ENCODE data around the gene YY1.

The YY1 gene

DNA sequence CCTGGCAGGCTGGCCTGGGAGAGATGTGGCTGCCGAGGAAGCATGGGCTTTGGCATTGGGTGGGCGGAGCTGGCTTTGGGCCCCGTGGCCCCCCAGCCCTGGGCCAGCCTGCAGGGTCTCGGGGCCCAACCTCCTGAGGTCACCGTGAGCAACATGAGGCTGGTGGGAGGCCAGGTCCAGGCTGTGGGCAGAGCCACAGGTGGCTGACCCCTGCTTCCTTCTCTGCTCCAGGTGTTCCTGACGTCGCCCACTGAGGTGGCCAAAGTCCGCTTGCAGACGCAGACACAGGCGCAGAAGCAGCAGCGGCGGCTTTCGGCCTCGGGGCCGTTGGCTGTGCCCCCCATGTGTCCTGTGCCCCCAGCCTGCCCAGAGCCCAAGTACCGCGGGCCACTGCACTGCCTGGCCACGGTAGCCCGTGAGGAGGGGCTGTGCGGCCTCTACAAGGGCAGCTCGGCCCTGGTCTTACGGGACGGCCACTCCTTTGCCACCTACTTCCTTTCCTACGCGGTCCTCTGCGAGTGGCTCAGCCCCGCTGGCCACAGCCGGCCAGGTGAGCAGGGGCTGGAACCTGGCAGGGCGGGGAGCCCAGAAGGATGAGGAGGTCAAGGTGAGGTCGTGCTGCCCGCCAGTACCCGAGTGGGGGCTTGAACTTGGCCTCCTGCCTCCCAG is 89.7 kb downstream of the YY1 start:
- TF ChIP-seq ZNF565 (CRISPR knock-in tag; conservative IDR thresholded peaks at IDR 0.05; ENCODE audit: low read depth) (no peak), CSDC2 (CRISPR knock-in tag; IDR thresholded peaks at IDR 0.05) (no peak), TCF4 (CRISPR knock-in tag; IDR thresholded peaks at IDR 0.05; ENCODE audit: borderline replicate concordance) (no peak), ISL1 (CRISPR knock-in tag; IDR thresholded peaks at IDR 0.05) (no peak), OSR1 (CRISPR knock-in tag; IDR thresholded peaks at IDR 0.05) (no peak), RARB (CRISPR knock-in tag; IDR thresholded peaks at IDR 0.05) (no peak), SNAI2 (CRISPR knock-in tag; IDR thresholded peaks at IDR 0.05) (no peak), PPARA (CRISPR knock-in tag; IDR thresholded peaks at IDR 0.05; ENCODE audit: borderline replicate concordance) (no peak), TOX (CRISPR knock-in tag; IDR thresholded peaks at IDR 0.05; ENCODE audit: borderline replicate concordance) (no peak), BACH2 (CRISPR knock-in tag; IDR thresholded peaks at IDR 0.05; ENCODE audit: borderline replicate concordance) (no peak), ZC3H10 (CRISPR knock-in tag; IDR thresholded peaks at IDR 0.05) (no peak)
- TF ChIP-seq, protein P1, sequence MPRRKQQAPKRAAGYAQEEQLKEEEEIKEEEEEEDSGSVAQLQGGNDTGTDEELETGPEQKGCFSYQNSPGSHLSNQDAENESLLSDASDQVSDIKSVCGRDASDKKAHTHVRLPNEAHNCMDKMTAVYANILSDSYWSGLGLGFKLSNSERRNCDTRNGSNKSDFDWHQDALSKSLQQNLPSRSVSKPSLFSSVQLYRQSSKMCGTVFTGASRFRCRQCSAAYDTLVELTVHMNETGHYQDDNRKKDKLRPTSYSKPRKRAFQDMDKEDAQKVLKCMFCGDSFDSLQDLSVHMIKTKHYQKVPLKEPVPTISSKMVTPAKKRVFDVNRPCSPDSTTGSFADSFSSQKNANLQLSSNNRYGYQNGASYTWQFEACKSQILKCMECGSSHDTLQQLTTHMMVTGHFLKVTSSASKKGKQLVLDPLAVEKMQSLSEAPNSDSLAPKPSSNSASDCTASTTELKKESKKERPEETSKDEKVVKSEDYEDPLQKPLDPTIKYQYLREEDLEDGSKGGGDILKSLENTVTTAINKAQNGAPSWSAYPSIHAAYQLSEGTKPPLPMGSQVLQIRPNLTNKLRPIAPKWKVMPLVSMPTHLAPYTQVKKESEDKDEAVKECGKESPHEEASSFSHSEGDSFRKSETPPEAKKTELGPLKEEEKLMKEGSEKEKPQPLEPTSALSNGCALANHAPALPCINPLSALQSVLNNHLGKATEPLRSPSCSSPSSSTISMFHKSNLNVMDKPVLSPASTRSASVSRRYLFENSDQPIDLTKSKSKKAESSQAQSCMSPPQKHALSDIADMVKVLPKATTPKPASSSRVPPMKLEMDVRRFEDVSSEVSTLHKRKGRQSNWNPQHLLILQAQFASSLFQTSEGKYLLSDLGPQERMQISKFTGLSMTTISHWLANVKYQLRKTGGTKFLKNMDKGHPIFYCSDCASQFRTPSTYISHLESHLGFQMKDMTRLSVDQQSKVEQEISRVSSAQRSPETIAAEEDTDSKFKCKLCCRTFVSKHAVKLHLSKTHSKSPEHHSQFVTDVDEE (CRISPR knock-in tag; IDR thresholded peaks at IDR 0.05): no peak
- TF ChIP-seq, protein P2, sequence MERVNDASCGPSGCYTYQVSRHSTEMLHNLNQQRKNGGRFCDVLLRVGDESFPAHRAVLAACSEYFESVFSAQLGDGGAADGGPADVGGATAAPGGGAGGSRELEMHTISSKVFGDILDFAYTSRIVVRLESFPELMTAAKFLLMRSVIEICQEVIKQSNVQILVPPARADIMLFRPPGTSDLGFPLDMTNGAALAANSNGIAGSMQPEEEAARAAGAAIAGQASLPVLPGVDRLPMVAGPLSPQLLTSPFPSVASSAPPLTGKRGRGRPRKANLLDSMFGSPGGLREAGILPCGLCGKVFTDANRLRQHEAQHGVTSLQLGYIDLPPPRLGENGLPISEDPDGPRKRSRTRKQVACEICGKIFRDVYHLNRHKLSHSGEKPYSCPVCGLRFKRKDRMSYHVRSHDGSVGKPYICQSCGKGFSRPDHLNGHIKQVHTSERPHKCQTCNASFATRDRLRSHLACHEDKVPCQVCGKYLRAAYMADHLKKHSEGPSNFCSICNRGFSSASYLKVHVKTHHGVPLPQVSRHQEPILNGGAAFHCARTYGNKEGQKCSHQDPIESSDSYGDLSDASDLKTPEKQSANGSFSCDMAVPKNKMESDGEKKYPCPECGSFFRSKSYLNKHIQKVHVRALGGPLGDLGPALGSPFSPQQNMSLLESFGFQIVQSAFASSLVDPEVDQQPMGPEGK (CRISPR knock-in tag; IDR thresholded peaks at IDR 0.05; ENCODE audit: borderline replicate concordance): no peak
- ATAC-seq: no peak

DNA sequence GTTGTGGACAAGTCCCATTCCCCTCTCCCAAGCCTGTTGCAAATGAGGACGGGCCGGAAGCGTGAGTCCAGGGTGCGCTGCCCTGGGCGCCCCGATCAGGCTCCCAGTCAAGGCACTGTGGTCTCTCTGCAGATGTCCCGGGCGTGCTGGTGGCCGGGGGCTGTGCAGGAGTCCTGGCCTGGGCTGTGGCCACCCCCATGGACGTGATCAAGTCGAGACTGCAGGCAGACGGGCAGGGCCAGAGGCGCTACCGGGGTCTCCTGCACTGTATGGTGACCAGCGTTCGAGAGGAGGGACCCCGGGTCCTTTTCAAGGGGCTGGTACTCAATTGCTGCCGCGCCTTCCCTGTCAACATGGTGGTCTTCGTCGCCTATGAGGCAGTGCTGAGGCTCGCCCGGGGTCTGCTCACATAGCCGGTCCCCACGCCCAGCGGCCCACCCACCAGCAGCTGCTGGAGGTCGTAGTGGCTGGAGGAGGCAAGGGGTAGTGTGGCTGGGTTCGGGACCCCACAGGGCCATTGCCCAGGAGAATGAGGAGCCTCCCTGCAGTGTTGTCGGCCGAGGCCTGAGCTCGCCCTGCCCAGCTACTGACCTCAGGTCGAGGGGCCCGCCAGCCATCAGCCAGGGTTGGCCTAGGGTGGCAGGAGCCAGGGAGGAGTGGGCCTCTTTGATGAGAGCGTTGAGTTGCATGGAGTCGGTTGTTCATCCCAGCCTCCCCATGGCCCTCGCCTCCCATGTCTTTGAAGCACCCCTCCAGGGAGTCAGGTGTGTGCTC is 90.5 kb downstream of the YY1 start:
- no peak for ATAC-seq
- TF ChIP-seq SNAI2 (CRISPR knock-in tag; IDR thresholded peaks at IDR 0.05) (no peak), ESRRG (CRISPR knock-in tag; IDR thresholded peaks at IDR 0.05) (no peak), OSR1 (CRISPR knock-in tag; IDR thresholded peaks at IDR 0.05) (no peak), RARB (CRISPR knock-in tag; IDR thresholded peaks at IDR 0.05) (no peak), ISL1 (CRISPR knock-in tag; IDR thresholded peaks at IDR 0.05) (no peak), TOX (CRISPR knock-in tag; IDR thresholded peaks at IDR 0.05; ENCODE audit: borderline replicate concordance) (no peak), ZNF70 (CRISPR knock-in tag; IDR thresholded peaks at IDR 0.05) (no peak), ZNF565 (CRISPR knock-in tag; conservative IDR thresholded peaks at IDR 0.05; ENCODE audit: low read depth) (no peak), ZFP3 (CRISPR knock-in tag; IDR thresholded peaks at IDR 0.05) (no peak), ZFP30 (CRISPR knock-in tag; IDR thresholded peaks at IDR 0.05) (no peak), GLIS3 (CRISPR knock-in tag; IDR thresholded peaks at IDR 0.05) (no peak), ZC3H10 (CRISPR knock-in tag; IDR thresholded peaks at IDR 0.05) (no peak), ZNF8 (CRISPR knock-in tag; IDR thresholded peaks at IDR 0.05) (no peak)
- TF ChIP-seq, protein P3, sequence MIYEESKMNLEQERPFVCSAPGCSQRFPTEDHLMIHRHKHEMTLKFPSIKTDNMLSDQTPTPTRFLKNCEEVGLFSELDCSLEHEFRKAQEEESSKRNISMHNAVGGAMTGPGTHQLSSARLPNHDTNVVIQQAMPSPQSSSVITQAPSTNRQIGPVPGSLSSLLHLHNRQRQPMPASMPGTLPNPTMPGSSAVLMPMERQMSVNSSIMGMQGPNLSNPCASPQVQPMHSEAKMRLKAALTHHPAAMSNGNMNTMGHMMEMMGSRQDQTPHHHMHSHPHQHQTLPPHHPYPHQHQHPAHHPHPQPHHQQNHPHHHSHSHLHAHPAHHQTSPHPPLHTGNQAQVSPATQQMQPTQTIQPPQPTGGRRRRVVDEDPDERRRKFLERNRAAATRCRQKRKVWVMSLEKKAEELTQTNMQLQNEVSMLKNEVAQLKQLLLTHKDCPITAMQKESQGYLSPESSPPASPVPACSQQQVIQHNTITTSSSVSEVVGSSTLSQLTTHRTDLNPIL (CRISPR knock-in tag; IDR thresholded peaks at IDR 0.05; ENCODE audit: low read depth): no peak
- TF ChIP-seq, protein P4, sequence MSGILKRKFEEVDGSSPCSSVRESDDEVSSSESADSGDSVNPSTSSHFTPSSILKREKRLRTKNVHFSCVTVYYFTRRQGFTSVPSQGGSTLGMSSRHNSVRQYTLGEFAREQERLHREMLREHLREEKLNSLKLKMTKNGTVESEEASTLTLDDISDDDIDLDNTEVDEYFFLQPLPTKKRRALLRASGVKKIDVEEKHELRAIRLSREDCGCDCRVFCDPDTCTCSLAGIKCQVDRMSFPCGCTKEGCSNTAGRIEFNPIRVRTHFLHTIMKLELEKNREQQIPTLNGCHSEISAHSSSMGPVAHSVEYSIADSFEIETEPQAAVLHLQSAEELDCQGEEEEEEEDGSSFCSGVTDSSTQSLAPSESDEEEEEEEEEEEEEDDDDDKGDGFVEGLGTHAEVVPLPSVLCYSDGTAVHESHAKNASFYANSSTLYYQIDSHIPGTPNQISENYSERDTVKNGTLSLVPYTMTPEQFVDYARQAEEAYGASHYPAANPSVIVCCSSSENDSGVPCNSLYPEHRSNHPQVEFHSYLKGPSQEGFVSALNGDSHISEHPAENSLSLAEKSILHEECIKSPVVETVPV (CRISPR knock-in tag; IDR thresholded peaks at IDR 0.05): no peak
- TF ChIP-seq, protein P2 (CRISPR knock-in tag; IDR thresholded peaks at IDR 0.05; ENCODE audit: borderline replicate concordance): no peak

All from SK-N-SH treated with all-trans-retinoic acid at 6 μM for 48 hours (cell line).